ENCODE results near the gene ODAD4. TPM values are rescaled to one million over a fixed set of nuclear protein-coding genes. Genes with fewer than 3 reads are reported as not detected.

ODAD4 gene
- total and polyA plus RNA-seq, 2 of the 8 experiments (the other 6 are each of a cell fraction or from before 2014, with no cell fraction given) = 0.48 to 1.3 TPM

DNA sequence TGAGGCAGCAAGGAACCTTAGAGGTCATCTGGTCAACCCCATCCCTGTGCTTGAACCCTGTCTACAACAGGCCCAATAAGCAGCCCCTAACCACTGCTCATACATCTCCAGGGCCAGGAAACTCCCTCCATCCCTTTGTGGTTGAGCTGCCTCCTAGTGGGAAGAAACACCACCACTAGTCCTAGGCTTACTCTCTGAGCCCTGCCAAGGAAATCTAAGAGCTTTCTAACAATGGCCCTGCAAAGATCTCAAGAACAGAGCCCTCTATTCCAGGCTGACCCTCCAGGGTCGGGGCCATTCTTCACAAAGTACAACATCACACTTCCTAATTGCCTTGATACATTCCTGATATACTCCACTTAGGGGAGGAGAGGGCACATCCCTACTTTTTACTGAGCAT, 17.5 kb upstream of the ODAD4 start (continued):
- no peak for TF ChIP-seq RFX5 (IDR thresholded peaks at IDR 0.05; ENCODE audit: borderline replicate concordance, low read depth, low read length)

Measured in H1 (cell line).